Stimulated activated CD8-positive, alpha-beta memory T cell treated with anti-CD3 and anti-CD28 coated beads, Interleukin-7, amount 100 ng/mL, for 48 hours (primary cell): ENCODE results near the gene LEP.

Source experiments
- DNase-seq, 2 donors: peaks; one replicate each; pipeline ENCODE4 v3.0.0-alpha.2; 2020; ENCODE audit warnings: low read depth in 1 of 2; ENCODE audit errors: extremely low read depth in 1 of 2

Gene LEP

GRCh38 chr7:128244861-128245260, 3.8 kb downstream of the LEP start:
- no peak for DNase-seq

- DNase-seq, result no peak
Measured at GRCh38 chr7:128247108-128247507, 6.0 kb downstream of the LEP start.

GRCh38 chr7:128247640-128248194, 6.6 kb downstream of the LEP start:
- DNase-seq, result no peak

GRCh38 chr7:128251337-128251736, 10.3 kb downstream of the LEP start:
- DNase-seq, result no peak

- no peak for DNase-seq
Measured at GRCh38 chr7:128253701-128254100, 12.6 kb downstream of the LEP start.

GRCh38 chr7:128254470-128254869, 13.4 kb downstream of the LEP start:
- DNase-seq, result no peak

GRCh38 chr7:128255271-128255670, 14.2 kb downstream of the LEP start:
- DNase-seq, result no peak

GRCh38 chr7:128257458-128257857, 16.4 kb downstream of the LEP start:
- no peak for DNase-seq

GRCh38 chr7:128259131-128260061, 18.3 kb downstream of the LEP start:
- DNase-seq, result no peak

- no peak for DNase-seq
Measured at GRCh38 chr7:128260069-128260795, 19.2 kb downstream of the LEP start.

GRCh38 chr7:128262273-128263028, 21.4 kb downstream of the LEP start:
- no peak for DNase-seq

- no peak for DNase-seq
Measured at GRCh38 chr7:128263420-128263819, 22.3 kb downstream of the LEP start.

- DNase-seq, result no peak
Measured at GRCh38 chr7:128264477-128264876, 23.4 kb downstream of the LEP start.

- no peak for DNase-seq
Measured at GRCh38 chr7:128265156-128265905, 24.3 kb downstream of the LEP start.

GRCh38 chr7:128265906-128266300, 24.8 kb downstream of the LEP start:
- DNase-seq, result no peak

GRCh38 chr7:128266529-128266882, 25.4 kb downstream of the LEP start:
- DNase-seq, result no peak

GRCh38 chr7:128266883-128267594, 26.0 kb downstream of the LEP start:
- DNase-seq, result no peak

GRCh38 chr7:128267595-128267924, 26.5 kb downstream of the LEP start:
- DNase-seq, result no peak

- no peak for DNase-seq
Measured at GRCh38 chr7:128268233-128268632, 27.2 kb downstream of the LEP start.

- DNase-seq, result no peak
Measured at GRCh38 chr7:128270826-128271272, 29.8 kb downstream of the LEP start.
